HEK293 (cell line): Measurements from ENCODE around the gene PRKG1.

Experiments
- AEBP2 ChIP-seq: fragments of 450-650 bp; formaldehyde crosslinking; IDR thresholded peaks from 2 replicates; pipeline ENCODE4 v1.5.1; 2016; ENCODE audit warnings: missing biosample characterization, missing genetic modification characterization, borderline replicate concordance
- ELK4 ChIP-seq: IDR thresholded peaks from 2 replicates; pipeline ENCODE4 v1.6.1; 2011; ENCODE audit warnings: mild to moderate bottlenecking, low read depth, low read length, borderline replicate concordance
- FEZF1 ChIP-seq: fragments of 450-650 bp; formaldehyde crosslinking; IDR thresholded peaks from 2 replicates; pipeline ENCODE4 v1.5.1; 2016; ENCODE audit warnings: missing biosample characterization, missing genetic modification characterization
- GLI4 ChIP-seq: fragments of 450-650 bp; formaldehyde crosslinking; IDR thresholded peaks from 2 replicates; pipeline ENCODE4 v1.5.1; 2016; ENCODE audit warnings: missing biosample characterization, missing genetic modification characterization
- KLF1 ChIP-seq: fragments of 450-650 bp; formaldehyde crosslinking; IDR thresholded peaks from 2 replicates; pipeline ENCODE4 v1.5.1; 2016; ENCODE audit warnings: missing biosample characterization, missing genetic modification characterization
- KLF9 ChIP-seq: fragments of 450-650 bp; formaldehyde crosslinking; IDR thresholded peaks from 2 replicates; pipeline ENCODE4 v1.5.1; 2016; ENCODE audit warnings: missing biosample characterization, missing genetic modification characterization, low read depth
- OVOL3 ChIP-seq: fragments of 450-650 bp; formaldehyde crosslinking; IDR thresholded peaks from 2 replicates; pipeline ENCODE4 v1.5.1; 2016; ENCODE audit warnings: missing biosample characterization, missing genetic modification characterization
- PRDM6 ChIP-seq: fragments of 450-650 bp; formaldehyde crosslinking; IDR thresholded peaks from 2 replicates; pipeline ENCODE4 v1.5.1; 2017; ENCODE audit warnings: missing biosample characterization, missing genetic modification characterization
- SALL2 ChIP-seq: fragments of 450-650 bp; formaldehyde crosslinking; IDR thresholded peaks from 2 replicates; pipeline ENCODE4 v1.5.0; 2017; ENCODE audit warnings: missing biosample characterization, mild to moderate bottlenecking, missing genetic modification characterization, borderline replicate concordance
- SP7 ChIP-seq: fragments of 450-650 bp; formaldehyde crosslinking; IDR thresholded peaks from 2 replicates; pipeline ENCODE4 v1.5.1; 2016; ENCODE audit warnings: missing biosample characterization, missing genetic modification characterization
- WT1 ChIP-seq: fragments of 450-650 bp; formaldehyde crosslinking; IDR thresholded peaks from 2 replicates; pipeline ENCODE4 v1.5.1; 2016; ENCODE audit warnings: missing biosample characterization, missing genetic modification characterization
- YY1 ChIP-seq: fragments of 450-650 bp; formaldehyde crosslinking; IDR thresholded peaks from 2 replicates; pipeline ENCODE4 v1.5.1; 2018; ENCODE audit warnings: missing biosample characterization, missing genetic modification characterization
- ZFP37 ChIP-seq: fragments of 450-650 bp; formaldehyde crosslinking; IDR thresholded peaks from 2 replicates; pipeline ENCODE4 v1.5.1; 2016; ENCODE audit warnings: missing biosample characterization, missing genetic modification characterization
- ZNF112 ChIP-seq: fragments of 450-650 bp; formaldehyde crosslinking; IDR thresholded peaks from 2 replicates; pipeline ENCODE4 v1.5.0; 2017; ENCODE audit warnings: missing biosample characterization, missing genetic modification characterization
- ZNF138 ChIP-seq: fragments of 450-650 bp; formaldehyde crosslinking; IDR thresholded peaks from 2 replicates; pipeline ENCODE4 v1.5.1; 2016; ENCODE audit warnings: missing biosample characterization, missing genetic modification characterization, borderline replicate concordance
- ZNF157 ChIP-seq: fragments of 450-650 bp; formaldehyde crosslinking; IDR thresholded peaks from 2 replicates; pipeline ENCODE4 v1.5.1; 2016; ENCODE audit warnings: missing biosample characterization, missing genetic modification characterization
- ZNF221 ChIP-seq: fragments of 450-650 bp; formaldehyde crosslinking; IDR thresholded peaks from 2 replicates; pipeline ENCODE4 v1.5.1; 2017; ENCODE audit warnings: missing biosample characterization, missing genetic modification characterization, borderline replicate concordance
- ZNF223 ChIP-seq: fragments of 450-650 bp; formaldehyde crosslinking; IDR thresholded peaks from 2 replicates; pipeline ENCODE4 v1.5.1; 2016; ENCODE audit warnings: missing biosample characterization, missing genetic modification characterization
- ZNF37A ChIP-seq: fragments of 450-650 bp; IDR thresholded peaks from 2 replicates; pipeline ENCODE4 v1.5.1; 2018; ENCODE audit warnings: missing biosample characterization, missing genetic modification characterization
- ZNF433 ChIP-seq: fragments of 450-650 bp; formaldehyde crosslinking; IDR thresholded peaks from 2 replicates; pipeline ENCODE4 v1.5.1; 2016; ENCODE audit warnings: missing biosample characterization, missing genetic modification characterization, low read depth
- ZNF560 ChIP-seq: fragments of 450-650 bp; formaldehyde crosslinking; IDR thresholded peaks from 2 replicates; pipeline ENCODE4 v1.5.1; 2017; ENCODE audit warnings: missing biosample characterization, missing genetic modification characterization, borderline replicate concordance
- ZNF571 ChIP-seq: fragments of 450-650 bp; formaldehyde crosslinking; IDR thresholded peaks from 2 replicates; pipeline ENCODE4 v1.5.0; 2017; ENCODE audit warnings: missing biosample characterization, missing genetic modification characterization
- ZNF623 ChIP-seq: fragments of 450-650 bp; formaldehyde crosslinking; IDR thresholded peaks from 2 replicates; pipeline ENCODE4 v1.5.1; 2016; ENCODE audit warnings: missing biosample characterization, missing genetic modification characterization
- ZNF645 ChIP-seq: fragments of 450-650 bp; formaldehyde crosslinking; IDR thresholded peaks from 2 replicates; pipeline ENCODE4; 2016; ENCODE audit warnings: missing biosample characterization, missing genetic modification characterization
- ZNF704 ChIP-seq: fragments of 450-650 bp; formaldehyde crosslinking; IDR thresholded peaks from 2 replicates; pipeline ENCODE4 v1.5.1; 2016; ENCODE audit warnings: missing biosample characterization, missing genetic modification characterization
- TF ChIP-seq, protein P1 (sequence below): fragments of 450-650 bp; formaldehyde crosslinking; IDR thresholded peaks from 2 replicates; pipeline ENCODE4 v1.5.1; 2016; ENCODE audit warnings: missing biosample characterization, missing genetic modification characterization
- TF ChIP-seq, protein P2 (sequence below): fragments of 450-650 bp; formaldehyde crosslinking; IDR thresholded peaks from 2 replicates; pipeline ENCODE4 v1.5.1; 2017; ENCODE audit warnings: missing biosample characterization, missing genetic modification characterization
- TF ChIP-seq, protein P3 (sequence below): fragments of 450-650 bp; formaldehyde crosslinking; IDR thresholded peaks from 2 replicates; pipeline ENCODE4 v1.5.1; 2016; ENCODE audit warnings: missing biosample characterization, missing genetic modification characterization
- TF ChIP-seq, protein P4 (sequence below): fragments of 450-650 bp; formaldehyde crosslinking; IDR thresholded peaks from 2 replicates; pipeline ENCODE4 v1.5.1; 2016; ENCODE audit warnings: missing biosample characterization, missing genetic modification characterization

Gene PRKG1

GRCh38 chr10:52099026-52099600, 1024.8 kb downstream of the PRKG1 start (continued):
- TF ChIP-seq SP7 (tag by site-specific recombination) (no peak), ZNF560 (tag by site-specific recombination) (no peak), KLF9 (tag by site-specific recombination) (no peak), ZNF623 (tag by site-specific recombination) (no peak), PRDM6 (tag by site-specific recombination) (peak; percentile 57), KLF1 (tag by site-specific recombination) (no peak), ZNF645 (no peak), AEBP2 (tag by site-specific recombination) (no peak), ZNF37A (tag by site-specific recombination) (no peak), OVOL3 (tag by site-specific recombination) (0 out of 2 replicates have a peak, but pooled peaks have one; percentile 11), YY1 (tag by site-specific recombination) (no peak), ELK4 (no peak), FEZF1 (peak; percentile 25; the same call in 1 of the 2 replicates), ZNF704 (no peak), SALL2 (tag by site-specific recombination) (no peak), ZNF433 (tag by site-specific recombination) (no peak), ZNF571 (no peak), ZNF157 (tag by site-specific recombination) (no peak), ZNF112 (tag by site-specific recombination) (no peak), GLI4 (tag by site-specific recombination) (no peak), ZNF138 (tag by site-specific recombination) (no peak), ZNF223 (tag by site-specific recombination) (no peak), WT1 (tag by site-specific recombination) (no peak), ZNF221 (no peak), ZFP37 (tag by site-specific recombination) (0 out of 2 replicates have a peak, but pooled peaks have one; percentile 33)
- TF ChIP-seq, protein P1, sequence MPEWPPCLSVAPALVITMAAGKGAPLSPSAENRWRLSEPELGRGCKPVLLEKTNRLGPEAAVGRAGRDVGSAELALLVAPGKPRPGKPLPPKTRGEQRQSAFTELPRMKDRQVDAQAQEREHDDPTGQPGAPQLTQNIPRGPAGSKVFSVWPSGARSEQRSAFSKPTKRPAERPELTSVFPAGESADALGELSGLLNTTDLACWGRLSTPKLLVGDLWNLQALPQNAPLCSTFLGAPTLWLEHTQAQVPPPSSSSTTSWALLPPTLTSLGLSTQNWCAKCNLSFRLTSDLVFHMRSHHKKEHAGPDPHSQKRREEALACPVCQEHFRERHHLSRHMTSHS (tag by site-specific recombination) = no peak
- TF ChIP-seq, protein P2, sequence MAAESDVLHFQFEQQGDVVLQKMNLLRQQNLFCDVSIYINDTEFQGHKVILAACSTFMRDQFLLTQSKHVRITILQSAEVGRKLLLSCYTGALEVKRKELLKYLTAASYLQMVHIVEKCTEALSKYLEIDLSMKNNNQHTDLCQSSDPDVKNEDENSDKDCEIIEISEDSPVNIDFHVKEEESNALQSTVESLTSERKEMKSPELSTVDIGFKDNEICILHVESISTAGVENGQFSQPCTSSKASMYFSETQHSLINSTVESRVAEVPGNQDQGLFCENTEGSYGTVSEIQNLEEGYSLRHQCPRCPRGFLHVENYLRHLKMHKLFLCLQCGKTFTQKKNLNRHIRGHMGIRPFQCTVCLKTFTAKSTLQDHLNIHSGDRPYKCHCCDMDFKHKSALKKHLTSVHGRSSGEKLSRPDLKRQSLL (tag by site-specific recombination) = no peak
- TF ChIP-seq, protein P3, sequence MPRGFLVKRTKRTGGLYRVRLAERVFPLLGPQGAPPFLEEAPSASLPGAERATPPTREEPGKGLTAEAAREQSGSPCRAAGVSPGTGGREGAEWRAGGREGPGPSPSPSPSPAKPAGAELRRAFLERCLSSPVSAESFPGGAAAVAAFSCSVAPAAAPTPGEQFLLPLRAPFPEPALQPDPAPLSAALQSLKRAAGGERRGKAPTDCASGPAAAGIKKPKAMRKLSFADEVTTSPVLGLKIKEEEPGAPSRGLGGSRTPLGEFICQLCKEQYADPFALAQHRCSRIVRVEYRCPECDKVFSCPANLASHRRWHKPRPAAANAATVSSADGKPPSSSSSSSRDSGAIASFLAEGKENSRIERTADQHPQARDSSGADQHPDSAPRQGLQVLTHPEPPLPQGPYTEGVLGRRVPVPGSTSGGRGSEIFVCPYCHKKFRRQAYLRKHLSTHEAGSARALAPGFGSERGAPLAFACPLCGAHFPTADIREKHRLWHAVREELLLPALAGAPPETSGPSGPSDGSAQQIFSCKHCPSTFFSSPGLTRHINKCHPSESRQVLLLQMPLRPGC (tag by site-specific recombination) = no peak
- TF ChIP-seq, protein P4, sequence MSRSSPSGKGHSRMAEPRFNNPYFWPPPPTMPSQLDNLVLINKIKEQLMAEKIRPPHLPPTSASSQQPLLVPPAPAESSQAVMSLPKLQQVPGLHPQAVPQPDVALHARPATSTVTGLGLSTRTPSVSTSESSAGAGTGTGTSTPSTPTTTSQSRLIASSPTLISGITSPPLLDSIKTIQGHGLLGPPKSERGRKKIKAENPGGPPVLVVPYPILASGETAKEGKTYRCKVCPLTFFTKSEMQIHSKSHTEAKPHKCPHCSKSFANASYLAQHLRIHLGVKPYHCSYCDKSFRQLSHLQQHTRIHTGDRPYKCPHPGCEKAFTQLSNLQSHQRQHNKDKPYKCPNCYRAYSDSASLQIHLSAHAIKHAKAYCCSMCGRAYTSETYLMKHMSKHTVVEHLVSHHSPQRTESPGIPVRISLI (tag by site-specific recombination) = no peak
